GM19238 (cell line): ENCODE measurements around the gene PRDM5.
"Not testable (repeated sequence)": the region's sequence is repeated elsewhere in the genome, so short reads cannot be mapped to it uniquely, and the experiment has no call there.

ENCODE experiments used
- DNase-seq: peaks from one replicate; pipeline ENCODE4 v3.0.0; 2011; ENCODE audit warnings: low spot score; ENCODE audit not compliant: insufficient read length

The PRDM5 gene

GRCh38 chr4:120658772-120659171, 263.8 kb downstream of the PRDM5 start:
- DNase-seq, result no peak

- no peak for DNase-seq
Measured at GRCh38 chr4:120653804-120654573, 268.5 kb downstream of the PRDM5 start.

- DNase-seq, result not testable (repeated sequence)
Measured at GRCh38 chr4:120648336-120648735, 274.2 kb downstream of the PRDM5 start.
